GM12891 (cell line): Measurements from ENCODE around the gene KCNN2.

ENCODE experiments used
- POLR2A ChIP-seq: IDR thresholded peaks from 2 replicates; pipeline ENCODE4 v1.6.1; 2011; ENCODE audit warnings: low read depth, low read length, control low read depth
- POLR2AphosphoS5 ChIP-seq: IDR thresholded peaks from 2 replicates; pipeline ENCODE4 v1.6.1; 2011; ENCODE audit warnings: low read depth, low read length, control low read depth
- POU2F2 ChIP-seq: IDR thresholded peaks from 2 replicates; pipeline ENCODE4 v1.6.1; 2011; ENCODE audit warnings: low read depth, mild to moderate bottlenecking, control low read depth, low read length, moderate library complexity
- SPI1 ChIP-seq: IDR thresholded peaks from 2 replicates; pipeline ENCODE4 v1.6.1; 2011; ENCODE audit warnings: low read depth, low read length, control low read depth
- TAF1 ChIP-seq: IDR thresholded peaks from 2 replicates; pipeline ENCODE4 v1.6.1; 2011; ENCODE audit warnings: low read depth, low read length, control low read depth

DNA sequence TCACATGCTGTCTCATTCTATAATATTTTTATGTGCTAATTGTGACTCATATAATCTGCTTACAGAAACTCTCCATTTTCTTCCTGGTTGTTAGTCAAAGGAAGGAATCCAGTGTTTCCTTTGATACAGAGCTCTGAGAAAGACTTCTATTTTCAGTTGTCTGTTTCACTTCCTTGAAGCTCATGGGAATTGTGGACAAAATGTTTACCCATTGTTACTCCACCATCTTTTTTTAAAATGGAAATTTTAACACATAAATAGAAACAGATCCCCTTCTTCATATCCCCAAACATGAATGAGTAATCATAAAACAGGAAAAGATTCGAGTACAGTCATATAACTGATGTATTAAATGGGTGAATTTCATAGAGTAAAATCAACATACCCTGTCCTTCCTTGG, 42.0 kb upstream of the KCNN2 start:
- TF ChIP-seq TAF1 (no peak), POU2F2 (no peak), POLR2AphosphoS5 (no peak), POLR2A (no peak), SPI1 (no peak)
